HCT116 (cell line): ENCODE results near the gene LRP1B. TPM values are rescaled to one million over a fixed set of nuclear protein-coding genes. Genes with fewer than 3 reads are reported as not detected.

Experiments
- ATAC-seq: fragments of 200-7000 bp; cut with Tn5 transposase; 2 replicates; pipeline ENCODE4 v1.9.1; 2020; ENCODE audit warnings: mild to moderate bottlenecking, moderate library complexity
- BruUV-seq: library from RNA; stranded (reverse); fragments of 400-500 nt; replicated peaks from 2 replicates; lab custom pipeline; 2021; lab: Mats Ljungman, UMichigan
- CTCF ChIA-PET: fragments of 300-600 bp; sonication (Branson Sonifier 250); formaldehyde crosslinking; loops from one replicate; lab custom pipeline; 2021; ENCODE audit warnings: antibody characterized with exemption; lab: Charles Lee
- POLR2A ChIA-PET: fragments of 300-600, 350-600 bp; sonication (Branson Sonifier 250); formaldehyde crosslinking; loops from one replicate; lab custom pipeline; 2021; ENCODE audit warnings: antibody characterized with exemption; lab: Charles Lee
- RAD21 ChIA-PET, 2 experiments: fragments of 300-600 bp; sonication (Branson Sonifier 250); formaldehyde crosslinking; loops; one replicate each; lab custom pipeline; 2023; ENCODE audit warnings: low total read pairs in 2 of 2; ENCODE audit not compliant: uncharacterized antibody in 2 of 2, unreplicated experiment in 2 of 2, low non-redundant PET in 1 of 2; lab: Charles Lee
- DNase-seq: peaks from one replicate; pipeline ENCODE4 v3.0.0-alpha.2; 2010; ENCODE audit warnings: low read depth, low spot score
- H2AFZ ChIP-seq: fragments of 200-600 bp; shearing (Covaris generic), sonication (generic); 2 replicates; pipeline ENCODE4 v1.6.1; 2017; ENCODE audit warnings: low read depth, mixed run types, mixed read lengths, antibody characterized with exemption, low read length; ENCODE audit not compliant: poor library complexity, severe bottlenecking
- H3K27ac ChIP-seq: 2 replicates; pipeline ENCODE4 v1.5.1; 2012; ENCODE audit warnings: low read depth, low read length
- H3K27me3 ChIP-seq: fragments of 200-600 bp; sonication (generic); 2 replicates; pipeline ENCODE4 v1.6.1; 2016; ENCODE audit warnings: mixed run types, low read length, mixed read lengths; ENCODE audit not compliant: insufficient read depth
- H3K36me3 ChIP-seq, 2 experiments: fragments of 200-500 bp in 1 of 2; fragments of 200-600 bp in 1 of 2; sonication (Bioruptor generic) in 1 of 2; sonication (generic) in 1 of 2; 2 replicates each; pipeline versions ENCODE4 v1.5.1 to v1.6.1; 2014 to 2016; ENCODE audit warnings: low read length in 2 of 2, inconsistent platforms in 1 of 2, mixed read lengths in 1 of 2, mixed run types in 1 of 2; ENCODE audit not compliant: insufficient read depth in 2 of 2, control insufficient read depth in 1 of 2
- H3K4me1 ChIP-seq, 2 experiments: fragments of 200-600 bp in 1 of 2; sonication (generic) in 1 of 2; 2 replicates each; pipeline versions ENCODE4 v1.5.1 to v1.6.1; 2012 to 2017; ENCODE audit warnings: low read length in 2 of 2, inconsistent platforms in 1 of 2, mild to moderate bottlenecking in 1 of 2, mixed read lengths in 1 of 2, mixed run types in 1 of 2, moderate library complexity in 1 of 2; ENCODE audit not compliant: insufficient read depth in 2 of 2, control insufficient read depth in 1 of 2
- H3K4me2 ChIP-seq: fragments of 200-600 bp; sonication (generic); 2 replicates; pipeline ENCODE4 v1.6.1; 2017; ENCODE audit warnings: mixed run types, low read length, mixed read lengths
- H3K4me3 ChIP-seq, 2 experiments: fragments of 200-600 bp in 1 of 2; sonication (generic) in 1 of 2; replicated peaks in 1 of 2; 2 replicates each; pipeline ENCODE4 v1.5.1; 2011 to 2016; ENCODE audit warnings: low read length in 2 of 2, control low read depth in 1 of 2, low read depth in 1 of 2, mild to moderate bottlenecking in 1 of 2, mixed read lengths in 1 of 2, mixed run types in 1 of 2
- H3K79me2 ChIP-seq: fragments of 200-600 bp; sonication (generic); 2 replicates; pipeline ENCODE4 v1.6.1; 2017; ENCODE audit warnings: mild to moderate bottlenecking, mixed run types, low read length, moderate library complexity, mixed read lengths; ENCODE audit not compliant: insufficient read depth
- H3K9ac ChIP-seq: fragments of 200-600 bp; sonication (generic); 2 replicates; pipeline ENCODE4 v1.6.1; 2016; ENCODE audit warnings: low read length, mixed read lengths
- H3K9me2 ChIP-seq: fragments of 200-600 bp; sonication (generic), shearing (Covaris generic); 2 replicates; pipeline ENCODE4 v1.6.1; 2017; ENCODE audit warnings: mixed run types, mild to moderate bottlenecking, moderate library complexity; ENCODE audit not compliant: insufficient read depth
- H3K9me3 ChIP-seq, 2 experiments: fragments of 200-500 bp in 1 of 2; fragments of 200-600 bp in 1 of 2; sonication (Bioruptor generic) in 1 of 2; sonication (generic) in 1 of 2; 2 replicates each; pipeline ENCODE4 v1.6.1; 2014 to 2017; ENCODE audit warnings: low read length in 2 of 2, mixed read lengths in 2 of 2, inconsistent platforms in 1 of 2, low read depth in 1 of 2, mild to moderate bottlenecking in 1 of 2, mixed run types in 1 of 2, moderate library complexity in 1 of 2; ENCODE audit not compliant: control insufficient read depth in 1 of 2, insufficient read depth in 1 of 2
- H4K20me1 ChIP-seq: fragments of 200-600 bp; sonication (generic), shearing (Covaris generic); 2 replicates; pipeline ENCODE4 v1.6.1; 2017; ENCODE audit warnings: mixed run types, mild to moderate bottlenecking, moderate library complexity; ENCODE audit not compliant: insufficient read depth
- ATF3 ChIP-seq: IDR thresholded peaks from 2 replicates; pipeline ENCODE4 v1.6.1; 2012
- EGR1 ChIP-seq: IDR thresholded peaks from 2 replicates; pipeline ENCODE4 v1.6.1; 2012; ENCODE audit warnings: low read depth
- POLR2AphosphoS5 ChIP-seq: IDR thresholded peaks from 2 replicates; pipeline ENCODE4 v1.6.1; 2011; ENCODE audit warnings: mild to moderate bottlenecking, low read depth, low read length, moderate library complexity
- REST ChIP-seq: IDR thresholded peaks from 2 replicates; pipeline ENCODE4 v1.6.1; 2012; ENCODE audit warnings: low read depth
- YY1 ChIP-seq: IDR thresholded peaks from 2 replicates; pipeline ENCODE4 v1.6.1; 2011; ENCODE audit warnings: low read length, low read depth, moderate library complexity, mild to moderate bottlenecking; ENCODE audit not compliant: insufficient replicate concordance; ENCODE audit errors: extremely low read depth
- ZBTB33 ChIP-seq: IDR thresholded peaks from 2 replicates; pipeline ENCODE4 v1.6.1; 2011; ENCODE audit warnings: mild to moderate bottlenecking, low read length, moderate library complexity; ENCODE audit not compliant: insufficient replicate concordance; ENCODE audit errors: extremely low read depth
- intact Hi-C: fragments of 100-400 bp; cut with micrococcal nuclease; formaldehyde crosslinking; loops from 2 replicates; pipeline ENCODE4 v1.10.0; 2022
- total RNA-seq: library from RNA; stranded (reverse); gene quantifications from one replicate; pipeline ENCODE4 v1.2.1, GENCODE V29; 2021; ENCODE audit not compliant: unreplicated experiment

The LRP1B gene
- total RNA-seq, 1 experiment from 2014 or later: 0.34 TPM

- TF ChIP-seq YY1 (no peak), REST (no peak), ATF3 (no peak)
- TF ChIP-seq, all 23 proteins: peak for 0
Observed at GRCh38 chr2:140861666-140862065, 1269.2 kb downstream of the LRP1B start (continued).

GRCh38 chr2:140855471-140855870, 1275.3 kb downstream of the LRP1B start:
- Histone ChIP-seq H3K36me3 (no peaks in the 10 kb centered on the region), H3K9me2 (no peaks in the 10 kb centered on the region), H3K27ac (no peak overlapping the region), H3K79me2 (no peaks in the 10 kb centered on the region), H3K4me2 (no peak overlapping the region), H3K4me3 (no peak overlapping the region), H4K20me1 (no peaks in the 10 kb centered on the region), H3K9ac (no peak overlapping the region), H3K27me3 (no peaks in the 10 kb centered on the region), H3K9me3 (no peaks in the 10 kb centered on the region), H3K4me1 (no peaks in the 10 kb centered on the region), H2AFZ (no peak overlapping the region)
- intact Hi-C loops: no loop called here
- TF ChIP-seq EGR1: no peak
- TF ChIP-seq ZBTB33: no peak
- no peak for TF ChIP-seq POLR2AphosphoS5
- RAD21 ChIA-PET: no interaction called here
- CTCF ChIA-PET: interaction anchor here (1.3 kb wide), 1 partner anchor 8 kb away, joined by 11 read pairs; no protein-coding TSS in a partner anchor
- no TSS peak for BruUV-seq
- no peak for DNase-seq
- no peak for ATAC-seq
- POLR2A ChIA-PET: no interaction called here
